Kidney capillary endothelial cell (primary cell): ENCODE data around the gene CLDN2.

Experiments
- DNase-seq: peaks from one replicate; pipeline ENCODE4 v3.0.0-alpha.2; 2018; ENCODE audit warnings: low spot score

Gene CLDN2

DNA sequence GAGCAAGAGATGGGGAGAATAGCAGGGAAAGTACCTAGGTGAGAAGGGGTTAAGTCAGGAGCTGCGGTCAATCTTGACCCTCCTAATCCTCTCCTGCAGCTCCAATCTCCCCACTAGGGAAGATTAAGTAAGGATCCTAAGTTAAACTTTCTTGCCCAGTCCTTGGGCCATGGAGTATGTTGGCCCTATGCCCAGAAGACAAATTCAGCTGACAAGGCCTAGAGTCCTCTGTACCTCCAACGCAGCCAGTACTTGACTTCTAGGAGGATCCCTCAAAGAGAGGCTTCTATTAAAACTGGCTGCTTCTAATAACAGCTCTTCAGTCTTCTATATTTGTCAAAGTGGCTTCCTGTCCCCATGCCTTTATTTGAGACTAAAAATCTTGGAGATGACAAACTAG, 1.4 kb downstream of the CLDN2 start:
- no peak for DNase-seq

- DNase-seq, result no peak
These were observed 6.8 kb downstream of the CLDN2 start for GRCh38 chrX:106927023-106927422.

GRCh38 chrX:106927700-106928099, 7.5 kb downstream of the CLDN2 start:
- DNase-seq, result no peak

GRCh38 chrX:106928227-106928626, 8.0 kb downstream of the CLDN2 start:
- DNase-seq, result no peak

DNA sequence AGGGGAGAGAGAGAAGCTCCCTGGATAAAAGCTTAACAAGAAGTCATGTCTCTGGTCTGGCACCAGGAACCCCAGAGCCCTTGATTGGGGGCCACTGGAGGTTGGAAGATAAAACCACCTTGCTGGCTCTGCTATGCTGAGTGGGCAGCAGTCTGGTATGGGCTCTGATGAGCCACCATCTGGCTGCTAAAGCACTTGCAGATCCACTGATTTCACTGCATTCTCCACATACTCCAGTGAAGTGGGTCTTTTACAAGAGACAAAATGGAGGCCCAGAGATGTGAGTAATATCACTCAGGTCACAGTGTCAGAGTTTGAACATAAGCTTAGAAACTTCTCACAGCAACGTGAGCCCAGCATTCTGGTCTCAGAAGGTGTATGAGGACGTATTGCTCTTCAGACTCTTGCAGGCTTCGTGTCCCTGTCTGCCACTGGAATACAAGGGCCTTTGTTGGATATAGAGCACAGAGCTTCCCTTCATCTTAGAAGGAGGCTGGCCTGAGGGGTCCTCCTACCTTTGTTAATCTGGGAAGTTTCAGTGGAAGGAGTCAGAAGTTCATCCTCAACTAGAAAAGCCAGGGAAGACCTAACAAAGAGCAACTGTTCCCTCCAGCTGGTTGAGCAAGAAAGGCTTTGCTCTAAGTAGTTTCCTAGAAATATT, 11.8 kb downstream of the CLDN2 start:
- DNase-seq, result no peak

DNA sequence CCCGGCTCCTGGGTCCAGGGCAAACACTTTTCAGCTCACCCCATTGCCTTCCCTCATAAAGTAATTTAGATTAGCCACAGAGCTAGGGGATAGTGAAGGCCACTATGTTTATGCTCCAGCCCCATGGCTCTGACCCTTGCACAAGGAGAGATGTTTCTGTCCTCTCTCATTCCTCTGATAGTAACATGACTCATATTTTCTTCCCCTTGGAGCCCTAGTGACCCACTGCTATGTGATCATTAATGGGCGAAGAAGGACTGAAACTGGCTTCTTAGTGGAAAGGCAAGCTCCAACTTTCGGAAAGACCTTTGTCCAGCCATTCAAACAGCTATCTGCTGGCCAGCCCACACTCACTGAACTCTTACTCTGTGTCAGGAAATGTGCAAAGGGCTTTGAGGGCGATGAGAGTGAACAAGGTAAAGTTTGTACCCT, 12.3 kb downstream of the CLDN2 start:
- no peak for DNase-seq

DNA sequence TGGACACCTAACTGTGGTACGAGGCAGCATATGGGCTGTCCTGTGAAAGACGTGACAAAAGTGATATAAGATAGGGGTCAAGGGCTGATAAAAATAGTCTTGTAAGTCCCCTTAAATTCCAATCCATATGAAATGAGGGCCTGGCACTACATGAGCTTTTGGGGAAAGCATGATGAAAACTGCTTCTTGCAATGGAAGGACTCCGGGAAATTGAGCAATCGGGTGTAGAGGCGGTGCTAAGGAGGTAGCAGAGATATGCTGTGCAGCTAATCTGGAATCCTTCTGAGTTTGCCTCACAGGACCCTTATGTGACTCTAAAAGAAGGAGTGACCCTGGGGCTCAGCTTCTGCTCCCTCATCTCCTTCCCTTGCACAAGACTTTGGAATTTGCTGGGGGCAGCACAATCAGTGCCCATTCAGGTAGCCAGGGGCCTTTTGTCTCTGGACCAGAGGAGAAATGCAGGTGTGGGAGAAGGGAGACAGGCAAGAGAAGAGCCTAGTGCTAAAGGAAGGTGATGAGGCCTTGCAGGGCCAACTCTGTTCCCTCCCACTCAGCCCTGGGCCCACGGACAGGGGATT, 12.8 kb downstream of the CLDN2 start:
- no peak for DNase-seq

DNA sequence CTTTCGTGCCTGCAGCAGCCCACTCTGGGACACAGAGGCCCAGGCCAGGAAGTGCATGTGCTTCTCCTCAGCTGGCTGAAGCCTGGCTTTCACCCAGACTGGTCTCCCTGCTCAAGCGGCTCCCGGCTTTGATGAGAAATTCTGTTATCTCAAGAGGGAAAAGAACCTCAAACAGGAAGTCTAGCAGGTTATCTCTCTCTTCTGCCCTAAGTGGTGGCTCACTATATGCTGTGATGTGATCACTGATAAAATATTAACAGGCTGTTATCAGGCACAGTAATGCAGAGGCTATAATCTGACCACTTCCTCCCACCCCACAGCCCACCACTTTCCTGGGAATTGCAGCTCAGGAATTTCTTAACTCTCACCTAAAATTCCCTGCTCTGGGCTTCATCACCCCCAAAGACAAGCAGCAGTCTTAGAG, 13.3 kb downstream of the CLDN2 start:
- no peak for DNase-seq

GRCh38 chrX:106935175-106935574, 15.0 kb downstream of the CLDN2 start:
- DNase-seq, result no peak

GRCh38 chrX:106936246-106936645, 16.0 kb downstream of the CLDN2 start:
- DNase-seq, result no peak

GRCh38 chrX:106939566-106939965, 19.4 kb downstream of the CLDN2 start:
- no peak for DNase-seq

DNA sequence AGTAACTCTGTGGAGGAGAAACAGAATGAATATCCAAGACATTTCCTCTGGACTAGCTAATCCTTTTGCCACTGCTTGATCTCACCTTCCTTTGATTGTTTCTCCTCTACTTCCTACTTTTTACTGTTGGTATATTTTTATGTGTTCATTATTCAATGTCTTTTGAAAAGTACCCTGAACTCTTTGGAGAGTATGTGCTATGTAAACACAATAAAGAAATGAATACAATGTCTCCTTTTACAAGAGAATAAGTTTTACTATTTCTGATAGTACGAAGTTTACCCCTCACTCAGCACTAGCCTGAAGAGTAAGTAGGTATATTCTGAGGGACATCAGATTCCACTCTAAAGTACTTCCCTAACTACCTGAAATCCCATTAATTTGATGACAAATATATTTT, 19.9 kb downstream of the CLDN2 start:
- no peak for DNase-seq

DNA sequence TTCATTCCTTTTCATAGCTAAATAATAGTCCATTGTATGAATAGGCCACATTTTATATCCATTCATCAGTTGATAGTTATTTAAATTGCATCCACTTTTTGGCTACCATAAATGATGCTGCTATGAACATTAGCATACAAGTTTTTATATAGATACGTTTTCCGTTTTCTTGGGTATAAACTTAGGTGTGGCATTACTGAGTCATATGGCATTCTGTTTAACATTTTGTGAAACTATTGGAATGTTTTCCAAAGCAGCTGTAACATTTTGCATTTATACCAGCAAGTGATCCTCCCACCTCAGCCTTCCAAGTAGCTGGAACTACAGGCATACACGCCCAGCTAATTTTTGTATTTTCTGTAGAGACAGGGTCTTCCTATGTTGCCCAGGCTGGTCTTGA, 26.3 kb downstream of the CLDN2 start:
- DNase-seq, result no peak

DNA sequence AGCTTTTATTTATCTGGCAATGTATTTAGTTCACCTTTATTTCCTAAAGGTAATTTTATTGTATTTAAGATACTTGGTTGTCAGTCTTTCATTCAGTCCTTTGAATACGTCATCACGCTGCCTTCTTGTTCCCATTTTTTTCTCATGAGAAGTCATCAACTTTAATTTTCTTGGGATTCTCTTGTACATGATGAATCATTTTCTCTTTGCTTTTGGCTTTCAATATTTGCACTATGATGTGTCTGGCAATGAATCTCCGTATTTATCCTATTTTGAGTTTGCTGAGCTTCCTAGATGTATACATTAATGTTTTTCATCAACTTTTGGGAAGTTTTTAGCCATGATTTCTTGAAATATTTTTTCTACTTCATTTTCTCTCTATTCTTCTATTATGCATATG, 28.4 kb downstream of the CLDN2 start:
- no peak for DNase-seq

DNA sequence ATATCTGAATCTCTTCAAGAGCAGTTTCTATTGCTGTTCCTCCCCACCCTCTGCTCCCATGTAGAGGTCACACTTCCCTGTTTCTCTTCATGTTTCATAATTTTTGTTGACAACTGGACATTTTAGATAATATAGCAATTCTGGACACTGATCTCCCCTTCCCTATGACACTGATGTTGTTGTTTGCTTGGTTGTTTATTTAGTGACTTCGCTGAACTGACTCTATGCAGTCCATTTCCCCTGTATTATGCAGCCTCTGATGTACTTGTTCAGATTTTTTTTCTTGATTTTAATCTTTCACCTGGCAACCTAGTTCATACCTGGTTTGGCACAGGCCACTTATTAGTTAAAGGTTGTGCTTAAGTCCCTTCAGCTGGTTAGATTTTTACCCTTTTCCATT, 29.2 kb downstream of the CLDN2 start:
- DNase-seq, result no peak

DNA sequence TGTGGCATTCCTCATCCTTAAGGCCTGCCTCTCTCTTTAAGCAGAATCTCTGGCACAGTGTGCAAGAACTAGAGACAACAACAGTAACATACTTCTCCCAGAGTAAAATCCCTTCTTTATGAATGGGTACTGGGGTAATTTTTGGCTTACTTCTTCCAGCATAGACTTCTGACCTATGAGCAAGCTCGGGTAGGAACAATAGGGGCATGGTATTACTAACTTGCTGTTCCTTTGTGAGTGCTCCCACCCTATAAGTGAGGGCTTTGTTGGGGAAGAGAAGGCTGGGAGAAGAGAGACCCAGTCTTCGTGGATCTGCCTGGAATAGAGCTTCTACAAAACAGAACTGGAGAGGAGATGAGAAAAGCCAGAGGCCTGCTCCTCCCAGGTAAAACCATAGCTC, 30.2 kb downstream of the CLDN2 start:
- DNase-seq, result no peak

- no peak for DNase-seq
These were observed 31.0 kb downstream of the CLDN2 start for GRCh38 chrX:106951230-106951629.

- DNase-seq, result no peak
These were observed 31.9 kb downstream of the CLDN2 start for GRCh38 chrX:106952089-106952488.

DNA sequence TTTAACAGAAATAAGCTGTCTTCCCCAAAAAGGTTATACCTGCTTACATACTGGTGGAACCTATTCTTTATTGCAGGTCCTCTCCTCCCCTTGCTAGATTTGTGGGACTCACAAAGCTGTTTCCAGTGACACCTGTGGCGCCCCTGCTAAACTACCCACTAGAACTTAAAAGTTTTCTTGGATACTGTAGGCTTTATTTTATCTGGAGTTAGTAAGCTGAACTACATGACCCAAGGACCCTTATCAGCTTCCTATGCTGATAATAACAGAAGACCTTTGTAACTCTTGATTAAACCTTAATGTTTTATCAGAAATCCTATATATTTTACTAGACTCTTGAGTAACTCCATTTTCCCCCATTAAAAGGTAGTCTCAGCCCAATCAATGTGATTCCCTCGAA, 32.3 kb downstream of the CLDN2 start:
- DNase-seq, result no peak

DNA sequence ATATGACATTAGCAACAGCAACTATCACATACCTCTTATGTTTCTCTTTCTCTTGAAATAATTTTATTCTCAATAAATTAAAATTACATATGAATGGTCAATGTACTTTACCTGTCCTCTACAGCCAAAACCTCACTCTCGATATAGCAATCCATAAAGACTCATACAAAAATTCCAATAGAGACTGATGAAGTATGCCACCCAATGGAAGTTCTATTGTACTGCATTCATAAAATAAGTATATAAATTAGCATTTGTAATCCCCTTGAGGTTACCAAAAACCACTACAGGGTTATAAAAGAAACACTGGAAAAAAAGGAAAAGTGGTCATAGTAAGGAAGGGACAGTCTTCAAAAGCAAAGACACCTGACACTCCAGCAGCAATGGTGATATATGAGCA, 32.8 kb downstream of the CLDN2 start:
- DNase-seq, result peak; percentile 30

DNA sequence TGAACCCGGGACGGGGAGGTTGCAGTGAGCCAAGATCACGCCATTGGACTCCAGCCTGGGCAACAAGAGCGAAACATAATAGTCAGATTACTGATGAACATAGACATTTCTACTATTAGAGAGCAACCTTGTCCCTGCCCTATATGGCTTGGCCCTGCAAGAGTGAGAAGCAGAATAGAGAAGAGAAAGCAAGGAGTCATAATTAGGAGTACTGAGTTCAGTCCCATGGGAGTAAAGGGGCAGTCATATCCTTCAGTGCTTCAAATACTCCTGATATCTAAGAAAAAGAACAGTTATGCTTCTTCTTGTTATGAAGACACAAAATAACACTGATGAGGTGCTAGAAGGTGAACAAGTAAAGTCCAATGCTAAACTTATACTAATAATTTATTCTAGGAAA, 33.8 kb downstream of the CLDN2 start:
- DNase-seq, result no peak

DNA sequence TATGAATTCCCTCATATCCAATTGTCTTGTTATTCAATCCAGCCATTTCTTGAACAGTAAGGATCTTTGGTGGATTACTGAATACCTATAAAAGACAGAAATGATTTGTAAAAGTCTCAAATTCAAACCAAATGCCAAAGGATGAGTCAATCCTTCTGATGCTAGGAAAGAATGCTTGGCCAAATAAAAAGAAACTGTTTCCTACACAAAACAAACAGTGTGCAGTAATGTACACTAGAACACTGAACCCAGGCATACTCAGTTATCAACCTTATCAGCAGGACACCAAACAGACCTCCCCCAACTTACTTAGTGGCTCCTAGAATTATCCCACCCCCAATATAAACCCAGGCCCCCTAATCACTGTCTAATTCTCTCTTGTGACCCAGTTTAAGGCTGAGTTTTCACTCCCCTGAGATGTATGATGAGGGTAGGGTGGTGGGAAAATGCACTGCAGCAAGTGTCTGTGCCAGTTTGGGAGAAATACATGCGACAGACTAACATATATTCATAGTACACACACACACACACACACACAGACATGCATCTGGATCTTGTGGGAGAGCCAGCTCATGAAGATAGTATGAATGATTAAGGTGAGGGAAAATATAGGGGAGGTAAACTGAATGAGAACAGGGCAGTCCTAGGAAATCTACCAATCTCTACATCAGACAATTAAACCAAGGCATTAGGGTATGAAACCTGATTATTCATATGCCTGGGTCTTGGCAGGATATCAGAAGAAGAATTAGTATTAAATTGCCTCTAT, 35.0 kb downstream of the CLDN2 start:
- no peak for DNase-seq

- DNase-seq, result no peak
These were observed 37.7 kb downstream of the CLDN2 start for GRCh38 chrX:106957856-106958255.

DNA sequence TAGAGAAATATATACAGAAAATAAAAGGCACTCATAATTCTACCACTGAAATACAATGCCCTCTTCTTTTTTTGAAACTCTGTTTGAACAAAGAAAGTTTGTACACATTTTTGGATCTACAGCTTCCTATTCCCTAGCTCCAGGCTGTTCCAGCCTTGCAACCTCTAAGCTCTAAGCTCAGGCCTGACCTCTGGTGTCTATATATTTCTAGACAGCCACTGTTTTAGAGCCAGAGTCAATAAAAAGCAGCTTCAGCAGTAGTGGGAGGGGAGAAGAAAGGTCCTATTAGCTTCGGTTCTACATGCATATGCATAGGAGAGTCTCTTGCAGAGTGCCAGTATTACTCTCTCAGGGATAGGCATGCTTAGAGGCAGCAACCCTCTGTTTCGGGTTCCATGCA, 39.7 kb downstream of the CLDN2 start:
- DNase-seq, result no peak
